EH (cell line): ENCODE measurements around the gene CELSR2.
"Not testable (repeated sequence)": the region's sequence is repeated elsewhere in the genome, so short reads cannot be mapped to it uniquely, and the experiment has no call there.

Experiments
- DNase-seq: peaks from one replicate; pipeline ENCODE4 v3.0.0-alpha.2; 2015; ENCODE audit warnings: low read depth

Gene CELSR2

DNA sequence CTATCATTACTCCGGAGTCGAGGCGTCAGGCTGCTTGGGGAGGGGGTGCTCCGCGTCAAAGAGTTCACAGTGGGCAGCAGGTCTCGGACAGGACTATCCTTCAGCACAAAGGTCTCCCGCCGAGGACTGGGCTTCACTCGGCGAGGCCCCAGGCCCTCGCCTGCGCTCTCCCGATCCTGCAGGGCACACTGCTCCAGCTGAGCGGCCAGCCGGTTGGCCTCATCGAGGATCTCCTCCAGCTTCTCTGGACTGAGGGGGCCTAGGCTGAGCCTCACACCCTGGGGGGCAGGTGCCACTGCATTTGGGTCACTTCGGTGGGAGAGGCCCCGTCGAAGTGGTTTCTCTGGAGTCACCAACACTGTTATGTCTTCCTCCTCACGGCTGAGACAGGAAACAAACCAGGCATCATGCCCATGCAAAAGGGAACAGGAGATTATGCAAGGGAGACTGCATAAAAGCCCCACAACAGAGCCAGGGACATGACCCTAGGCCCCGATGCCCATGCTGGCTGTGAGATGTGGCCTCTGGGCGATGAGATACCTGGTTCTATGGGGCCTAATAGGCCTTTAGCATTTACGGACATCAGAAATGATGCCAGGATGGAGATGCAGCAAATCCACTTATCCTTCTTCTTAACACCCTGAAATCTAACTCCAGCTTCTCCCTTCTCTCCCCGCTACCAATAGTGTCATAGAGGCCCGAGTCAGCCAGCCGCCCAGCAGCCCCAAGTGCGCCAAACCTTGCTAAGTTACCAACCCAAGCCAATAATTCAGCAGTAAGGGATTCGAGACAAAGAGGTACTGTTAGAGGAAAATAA lies 32.5 kb downstream of the CELSR2 start:
- DNase-seq: peak; percentile 48

GRCh38 chr1:109282497-109282951 lies 33.2 kb downstream of the CELSR2 start:
- DNase-seq: no peak

DNA sequence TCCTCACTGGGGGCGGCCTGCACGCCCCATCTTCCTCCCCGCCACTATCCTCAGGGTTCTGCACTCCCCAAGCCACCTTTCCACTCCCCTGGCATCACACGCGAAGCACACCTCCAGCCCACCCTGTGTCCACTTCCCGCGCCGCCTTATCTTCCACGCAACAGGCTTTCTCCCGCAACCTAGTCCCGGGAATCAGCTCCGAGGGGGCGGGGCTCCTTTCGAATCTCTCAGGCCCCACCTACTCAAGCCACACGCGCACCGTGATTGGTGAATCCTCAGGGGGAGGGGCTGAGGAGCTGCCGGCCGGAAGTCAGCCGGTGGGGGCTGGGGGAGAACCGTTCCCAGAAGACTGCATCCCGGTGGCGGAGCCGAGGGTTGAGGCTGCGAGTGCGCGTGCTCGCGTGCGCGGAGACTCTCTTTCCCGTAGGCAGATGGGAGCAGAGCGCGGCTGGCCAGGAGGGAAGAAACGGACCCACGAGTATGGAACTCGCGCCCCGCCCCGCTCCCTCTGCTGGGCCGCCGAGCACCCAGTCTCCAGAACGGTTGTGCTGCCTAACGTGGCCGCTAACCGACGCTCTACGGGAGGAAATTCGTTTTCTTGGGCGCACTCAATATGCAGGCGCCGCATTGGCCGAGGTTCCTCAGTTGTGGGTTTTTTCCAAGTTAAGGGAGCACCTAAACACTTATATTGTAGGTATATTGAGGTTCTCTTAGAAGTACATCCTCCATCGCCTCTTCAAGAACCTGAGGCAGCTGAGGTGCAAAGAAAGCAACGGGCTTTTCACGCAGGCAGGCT lies 33.8 kb downstream of the CELSR2 start, which contains the start of gene PSRC1:
PSRC1 (minus strand) TSS at position 194 of the 796 bp plus-strand sequence.
- peak; percentile 97 for DNase-seq

- DNase-seq: peak; percentile 15
These were observed 34.6 kb downstream of the CELSR2 start for GRCh38 chr1:109283748-109284600.

GRCh38 chr1:109286762-109287161 lies 37.4 kb downstream of the CELSR2 start:
- DNase-seq: not testable (repeated sequence)

GRCh38 chr1:109290137-109290536 lies 40.8 kb downstream of the CELSR2 start:
- DNase-seq: no peak

DNA sequence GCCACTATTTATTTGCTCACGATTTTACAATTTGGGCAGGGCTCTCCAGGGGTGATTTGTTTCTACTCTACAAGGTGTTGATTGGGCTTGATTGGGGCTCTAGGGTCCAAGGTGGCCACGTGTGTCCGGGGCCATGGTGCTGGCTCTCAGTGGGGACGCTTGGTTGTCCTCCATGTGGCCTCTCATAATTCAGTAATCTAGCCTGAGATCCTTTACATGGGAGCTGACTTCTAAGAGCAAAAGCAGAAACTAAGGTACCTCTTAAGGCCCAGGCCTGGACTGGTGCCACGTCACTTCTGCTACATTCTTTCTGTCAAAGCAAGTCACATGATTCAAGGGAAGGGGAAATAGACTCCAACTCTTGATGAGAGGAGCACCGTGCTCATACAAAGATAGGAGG lies 41.7 kb downstream of the CELSR2 start:
- no peak for DNase-seq

- DNase-seq: no peak
These were observed 43.0 kb downstream of the CELSR2 start for GRCh38 chr1:109292364-109292763.

- no peak for DNase-seq
These were observed 43.7 kb downstream of the CELSR2 start for GRCh38 chr1:109293026-109293425.

DNA sequence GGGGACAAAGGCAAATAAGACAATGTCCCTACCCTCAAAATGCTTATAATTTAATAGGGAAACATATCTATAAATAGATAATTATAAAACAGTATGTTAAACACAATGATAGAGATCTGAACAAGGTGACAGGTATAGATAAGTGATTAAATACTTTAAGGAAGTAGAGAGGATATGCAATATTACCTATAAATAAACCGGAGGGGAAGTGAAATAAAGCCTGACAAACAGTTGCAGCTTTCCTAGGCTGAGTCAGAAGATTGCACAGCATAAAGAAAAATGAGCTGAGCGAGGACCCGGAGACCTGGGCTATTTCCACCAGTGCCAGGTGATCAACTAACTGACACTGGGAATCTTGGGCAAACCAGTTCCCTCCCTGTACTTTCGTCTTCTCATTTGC lies 45.1 kb downstream of the CELSR2 start:
- DNase-seq: no peak

- DNase-seq: no peak
These were observed 46.5 kb downstream of the CELSR2 start for GRCh38 chr1:109295712-109296415.

- DNase-seq: no peak
These were observed 47.4 kb downstream of the CELSR2 start for GRCh38 chr1:109296782-109297181.

- peak; percentile 97 for DNase-seq
These were observed 49.6 kb downstream of the CELSR2 start for GRCh38 chr1:109298666-109299557.

- peak; percentile 22 for DNase-seq
These were observed 50.4 kb downstream of the CELSR2 start for GRCh38 chr1:109299558-109300343.

DNA sequence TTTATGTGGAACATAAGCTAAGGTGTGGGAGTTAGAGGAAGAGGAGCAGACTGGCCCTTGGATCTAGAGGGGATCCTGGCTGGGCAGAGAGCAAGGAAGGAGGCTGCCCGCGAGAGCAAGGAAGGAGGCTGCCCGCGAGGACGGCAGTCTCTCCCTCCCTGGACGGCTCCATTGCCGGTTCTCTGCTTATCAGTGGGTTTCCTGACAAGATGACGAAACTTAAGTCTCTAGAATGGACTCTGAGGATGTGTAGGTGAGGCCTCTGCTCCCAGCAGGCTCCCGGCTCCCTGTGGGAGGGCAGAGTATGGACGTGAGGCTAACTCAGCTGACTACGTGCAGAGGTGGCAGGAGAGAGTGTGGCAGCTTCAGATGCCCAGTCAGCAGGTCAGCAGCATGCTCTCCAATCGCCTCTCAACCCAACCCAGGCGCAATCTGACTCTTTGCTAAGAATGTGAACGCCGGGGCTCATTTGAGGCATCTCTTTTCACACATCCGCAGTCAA lies 51.4 kb downstream of the CELSR2 start:
- no peak for DNase-seq

DNA sequence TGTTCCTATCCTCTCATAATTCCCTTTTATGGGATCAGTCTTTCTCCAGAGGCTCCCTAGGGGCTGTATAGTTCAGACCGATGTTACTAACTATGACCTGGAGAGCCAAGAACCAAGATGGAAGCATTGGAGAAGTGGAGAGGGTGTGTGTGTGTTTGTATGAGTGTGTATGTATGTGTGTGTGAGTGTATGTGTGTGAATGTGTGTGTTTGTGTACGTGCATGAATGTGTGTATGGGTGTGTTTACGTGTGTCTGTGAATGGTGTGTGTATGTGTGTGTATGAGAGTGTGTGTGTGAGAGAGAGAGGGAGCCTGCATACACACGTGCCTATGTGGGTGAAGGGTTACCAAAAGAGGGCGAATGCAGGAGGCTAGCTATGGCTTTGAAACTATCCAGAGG lies 52.5 kb downstream of the CELSR2 start:
- no peak for DNase-seq

- DNase-seq: no peak
These were observed 55.0 kb downstream of the CELSR2 start for GRCh38 chr1:109304226-109304920.

- DNase-seq: peak; percentile 34
These were observed 56.7 kb downstream of the CELSR2 start for GRCh38 chr1:109305991-109306390.

GRCh38 chr1:109306832-109307273 lies 57.5 kb downstream of the CELSR2 start, which contains the start of gene MYBPHL:
TSS of gene MYBPHL (minus strand) at chr1:109307011. CDS start at chr1:109306991, 20 bp downstream.
- DNase-seq: no peak
